ENCODE results near the gene PTAFR. TPM values are rescaled to one million over a fixed set of nuclear protein-coding genes. Genes with fewer than 3 reads are reported as not detected.

PTAFR gene
- 0.08 TPM in 1 of 2 replicates, not detected in the other for total RNA-seq
- long read RNA-seq = 0 reads

- Mint-ChIP-seq H3K4me3 (ENCODE audit: unreplicated experiment) (no peak within 1 kb of the TSS), H3K36me3 (ENCODE audit: unreplicated experiment) (no peaks in the 10 kb centered on the region), H3K9me3 (ENCODE audit: unreplicated experiment) (no peaks in the 10 kb centered on the region), H3K27ac (ENCODE audit: unreplicated experiment) (no peak within 1 kb of the TSS), H3K27me3 (ENCODE audit: unreplicated experiment) (peaks cover 16% of the 10 kb centered on the region), H3K4me1 (ENCODE audit: unreplicated experiment) (no peaks in the 10 kb centered on the region)
- no peak for DNase-seq (ENCODE audit: extremely low spot score, unreplicated experiment)
- TF ChIP-seq CTCF (IDR thresholded peaks at IDR 0.05) = no peak
Measured at GRCh38 chr1:28176492-28177470, at the start of gene PTAFR. Gene PTAFR (minus strand): TSS chr1:28176690. CDS start chr1:28151021, 25,669 bp downstream.

GRCh38 chr1:28213315-28213714 is 36.8 kb upstream of the PTAFR start:
- peaks cover 17% of the 10 kb centered on the region for H3K36me3 Mint-ChIP-seq (ENCODE audit: unreplicated experiment)
- H3K27ac Mint-ChIP-seq (ENCODE audit: unreplicated experiment) = no peak overlapping the region
- no peaks in the 10 kb centered on the region for H3K27me3 Mint-ChIP-seq (ENCODE audit: unreplicated experiment)

GRCh38 chr1:28209700-28210099 is 33.2 kb upstream of the PTAFR start:
- no peak overlapping the region for H3K27ac Mint-ChIP-seq (ENCODE audit: unreplicated experiment)
- no peak for DNase-seq (ENCODE audit: extremely low spot score, unreplicated experiment)
- H3K9me3 Mint-ChIP-seq (ENCODE audit: unreplicated experiment) = no peaks in the 10 kb centered on the region
- no peaks in the 10 kb centered on the region for H3K4me1 Mint-ChIP-seq (ENCODE audit: unreplicated experiment)
- no peak for TF ChIP-seq CTCF (IDR thresholded peaks at IDR 0.05)
- H3K27me3 Mint-ChIP-seq (ENCODE audit: unreplicated experiment) = no peaks in the 10 kb centered on the region
- no peak overlapping the region for H3K4me3 Mint-ChIP-seq (ENCODE audit: unreplicated experiment)
- H3K36me3 Mint-ChIP-seq (ENCODE audit: unreplicated experiment) = peaks cover 27% of the 10 kb centered on the region

More at GRCh38 chr1:28213315-28213714, 36.8 kb upstream of the PTAFR start:
- no peaks in the 10 kb centered on the region for H3K9me3 Mint-ChIP-seq (ENCODE audit: unreplicated experiment)
- no peak for DNase-seq (ENCODE audit: extremely low spot score, unreplicated experiment)
- H3K4me3 Mint-ChIP-seq (ENCODE audit: unreplicated experiment) = no peak overlapping the region
- TF ChIP-seq CTCF (IDR thresholded peaks at IDR 0.05) = no peak
- H3K4me1 Mint-ChIP-seq (ENCODE audit: unreplicated experiment) = no peaks in the 10 kb centered on the region

GRCh38 chr1:28208818-28209441 is 32.4 kb upstream of the PTAFR start:
- Mint-ChIP-seq H3K27ac (ENCODE audit: unreplicated experiment) (no peak overlapping the region), H3K9me3 (ENCODE audit: unreplicated experiment) (no peaks in the 10 kb centered on the region), H3K27me3 (ENCODE audit: unreplicated experiment) (no peaks in the 10 kb centered on the region), H3K36me3 (ENCODE audit: unreplicated experiment) (peaks cover 30% of the 10 kb centered on the region), H3K4me1 (ENCODE audit: unreplicated experiment) (no peaks in the 10 kb centered on the region), H3K4me3 (ENCODE audit: unreplicated experiment) (no peak overlapping the region)
- no peak for DNase-seq (ENCODE audit: extremely low spot score, unreplicated experiment)
- TF ChIP-seq CTCF (IDR thresholded peaks at IDR 0.05) = peak; percentile 69

GRCh38 chr1:28205243-28205642 is 28.8 kb upstream of the PTAFR start:
- no peaks in the 10 kb centered on the region for H3K9me3 Mint-ChIP-seq (ENCODE audit: unreplicated experiment)
- no peaks in the 10 kb centered on the region for H3K4me1 Mint-ChIP-seq (ENCODE audit: unreplicated experiment)
- no peaks in the 10 kb centered on the region for H3K27me3 Mint-ChIP-seq (ENCODE audit: unreplicated experiment)
- peaks cover 39% of the 10 kb centered on the region for H3K36me3 Mint-ChIP-seq (ENCODE audit: unreplicated experiment)
- no peak overlapping the region for H3K27ac Mint-ChIP-seq (ENCODE audit: unreplicated experiment)
- DNase-seq (ENCODE audit: extremely low spot score, unreplicated experiment) = no peak
- no peak overlapping the region for H3K4me3 Mint-ChIP-seq (ENCODE audit: unreplicated experiment)
- no peak for TF ChIP-seq CTCF (IDR thresholded peaks at IDR 0.05)

All from osteocyte (in vitro differentiated cells).